Central memory CD4-positive, alpha-beta T cell (primary cell): ENCODE results near the gene HOXD1.

Experiments
- DNase-seq: peaks from one replicate; pipeline ENCODE4 v3.0.0; 2022

The HOXD1 gene

GRCh38 chr2:176165370-176166050 lies 23.0 kb upstream of the HOXD1 start:
- no peak for DNase-seq

- DNase-seq = no peak
Measured at GRCh38 chr2:176166272-176166671, 22.2 kb upstream of the HOXD1 start.

GRCh38 chr2:176167398-176167797 lies 21.1 kb upstream of the HOXD1 start:
- DNase-seq = no peak

- no peak for DNase-seq
Measured at GRCh38 chr2:176169181-176169580, 19.3 kb upstream of the HOXD1 start.

- no peak for DNase-seq
Measured at GRCh38 chr2:176169711-176170110, 18.8 kb upstream of the HOXD1 start.

- no peak for DNase-seq
Measured at GRCh38 chr2:176170602-176171305, 17.7 kb upstream of the HOXD1 start.

- no peak for DNase-seq
Measured at GRCh38 chr2:176171351-176172006, 17.0 kb upstream of the HOXD1 start.

GRCh38 chr2:176172007-176172894 lies 16.2 kb upstream of the HOXD1 start:
- DNase-seq = no peak

- no peak for DNase-seq
Measured at GRCh38 chr2:176172895-176173566, 15.4 kb upstream of the HOXD1 start.

- no peak for DNase-seq
Measured at GRCh38 chr2:176173567-176174381, 14.7 kb upstream of the HOXD1 start.

GRCh38 chr2:176174382-176174823 lies 14.1 kb upstream of the HOXD1 start:
- no peak for DNase-seq

GRCh38 chr2:176174824-176175708 lies 13.4 kb upstream of the HOXD1 start:
- DNase-seq = no peak

- no peak for DNase-seq
Measured at GRCh38 chr2:176175709-176176607, 12.5 kb upstream of the HOXD1 start.

- DNase-seq = no peak
Measured at GRCh38 chr2:176177580-176178037, 10.9 kb upstream of the HOXD1 start.

GRCh38 chr2:176178038-176178756 lies 10.3 kb upstream of the HOXD1 start:
- no peak for DNase-seq

GRCh38 chr2:176178757-176179295 lies 9.6 kb upstream of the HOXD1 start:
- no peak for DNase-seq

GRCh38 chr2:176181551-176181950 lies 6.9 kb upstream of the HOXD1 start:
- DNase-seq = no peak

GRCh38 chr2:176182671-176183070 lies 5.8 kb upstream of the HOXD1 start:
- no peak for DNase-seq
